GM12874 (cell line): Measurements from ENCODE around the gene LY6G6D.

ENCODE experiments used
- CTCF ChIP-seq: IDR thresholded peaks from 2 replicates; pipeline ENCODE4 v1.5.1; 2011; ENCODE audit warnings: low read depth, mild to moderate bottlenecking, control low read depth, low read length, moderate library complexity; ENCODE audit not compliant: insufficient read depth

LY6G6D gene

GRCh38 chr6:31767096-31767645 lies 52.0 kb downstream of the LY6G6D start:
- TF ChIP-seq CTCF: no peak
